HG03159 (cell line): ENCODE results near the gene OSBPL5.

ENCODE experiments used
- ATAC-seq: cut with Tn5 transposase; IDR thresholded peaks from one replicate; pipeline ENCODE4 v1.9.1; 2021; ENCODE audit warnings: mild to moderate bottlenecking, moderate library complexity; ENCODE audit not compliant: unreplicated experiment

The OSBPL5 gene

DNA sequence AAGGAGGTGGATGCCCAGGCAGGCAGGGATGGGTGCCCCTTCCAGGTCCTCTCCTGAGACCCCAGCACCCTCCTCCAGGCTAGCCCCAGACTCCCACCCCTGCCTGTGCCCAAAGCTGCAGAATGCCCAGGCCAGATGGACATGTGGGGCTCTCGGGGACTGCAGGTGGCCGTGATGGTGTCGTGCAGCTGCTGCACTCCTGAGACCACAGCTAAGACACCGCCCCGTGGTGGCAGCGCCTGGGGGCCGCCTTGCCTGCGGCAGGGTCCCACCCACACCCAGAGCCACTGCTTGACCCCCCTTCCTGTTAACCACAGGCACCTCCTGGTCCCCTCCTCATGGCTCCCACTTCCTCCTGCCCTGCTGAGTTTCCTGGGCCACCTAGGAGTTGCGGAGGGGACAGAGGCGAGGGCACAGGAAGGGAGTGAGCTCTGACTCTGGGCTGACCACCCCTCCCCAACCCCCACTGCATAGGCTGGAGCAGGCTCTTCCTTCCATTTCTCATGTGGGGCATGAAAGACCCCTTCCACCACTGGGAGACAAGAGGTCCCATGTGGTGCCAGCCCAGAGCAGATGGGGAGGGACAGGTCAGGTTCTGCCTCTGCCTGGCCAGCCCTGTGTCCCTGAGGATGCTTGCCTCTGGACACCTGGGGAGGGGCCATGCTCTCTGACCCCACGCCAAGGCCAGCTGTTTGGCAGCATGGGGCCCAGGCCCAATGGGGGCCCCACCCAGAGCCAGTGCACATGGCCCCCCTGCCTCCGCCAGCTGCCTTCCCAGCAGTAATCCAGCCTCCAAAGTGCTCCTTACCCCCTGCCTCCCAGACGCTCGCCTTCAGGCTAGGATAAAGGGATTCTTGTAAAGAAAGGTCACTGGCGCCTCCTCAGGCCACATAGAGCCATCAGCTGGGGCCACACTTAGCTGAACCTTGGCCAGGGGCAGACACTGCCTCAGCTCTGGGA, 29.3 kb downstream of the OSBPL5 start:
- ATAC-seq = no peak

DNA sequence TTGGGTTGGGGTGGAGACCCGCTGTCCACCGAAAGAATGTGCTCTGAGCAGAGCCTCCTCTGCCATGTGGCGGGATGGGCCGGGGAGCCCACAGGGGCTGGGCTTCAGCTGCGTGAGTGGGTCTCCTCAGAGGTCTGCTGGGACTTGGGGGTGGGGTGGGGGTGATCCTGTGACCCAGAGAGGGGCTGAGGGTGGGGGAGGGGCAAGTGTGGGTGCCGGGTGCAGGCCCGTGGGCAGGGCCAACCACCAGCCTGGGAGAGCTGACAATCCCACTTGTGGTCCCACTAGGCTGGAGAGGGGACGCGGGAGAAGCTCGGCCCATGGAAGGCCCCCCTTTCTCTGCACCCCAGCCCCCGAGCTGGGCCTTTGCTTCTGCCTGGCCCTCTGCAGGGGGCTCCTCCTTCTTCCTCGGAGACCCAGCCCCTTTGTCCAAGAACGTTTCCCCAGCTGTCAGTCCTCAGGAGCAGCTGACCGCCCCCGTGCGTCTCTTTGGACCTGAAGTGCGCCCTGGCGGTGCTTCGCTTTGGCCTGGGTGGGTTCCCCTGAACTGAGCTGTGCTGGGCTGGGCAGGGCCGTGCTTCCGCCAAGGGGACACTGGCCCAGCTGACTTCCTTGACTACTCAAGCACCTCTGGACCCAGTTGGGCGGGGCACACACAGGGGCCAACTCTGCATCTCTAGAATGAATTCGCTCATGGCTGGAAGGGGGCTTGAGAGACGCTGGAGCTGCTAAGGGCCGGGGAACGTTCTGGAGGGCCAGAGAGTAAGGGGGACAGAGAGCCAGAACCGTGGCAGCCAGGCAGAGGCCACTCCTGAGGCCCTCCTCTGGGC, 30.2 kb downstream of the OSBPL5 start:
- no peak for ATAC-seq

DNA sequence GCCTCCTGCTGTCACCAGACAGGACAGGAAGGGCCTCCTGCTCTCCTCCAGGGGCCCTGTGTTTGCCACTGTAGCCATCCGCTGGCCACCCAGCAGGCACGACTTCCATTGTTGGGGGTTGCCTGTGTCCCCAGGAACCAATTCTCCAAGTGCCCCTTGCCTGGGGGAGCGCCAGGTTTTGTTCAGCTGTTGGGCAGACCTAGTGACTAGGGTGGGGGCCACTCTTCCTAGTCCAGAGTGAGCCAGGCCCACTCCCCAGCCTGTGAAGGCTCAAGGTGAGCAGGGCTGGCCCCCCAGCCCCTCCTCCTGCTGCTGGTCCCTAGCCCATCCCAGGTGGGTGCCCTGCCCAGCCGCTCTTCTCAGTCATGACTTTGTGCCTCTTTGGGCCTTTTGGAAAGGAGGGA, 30.9 kb downstream of the OSBPL5 start:
- ATAC-seq = no peak

DNA sequence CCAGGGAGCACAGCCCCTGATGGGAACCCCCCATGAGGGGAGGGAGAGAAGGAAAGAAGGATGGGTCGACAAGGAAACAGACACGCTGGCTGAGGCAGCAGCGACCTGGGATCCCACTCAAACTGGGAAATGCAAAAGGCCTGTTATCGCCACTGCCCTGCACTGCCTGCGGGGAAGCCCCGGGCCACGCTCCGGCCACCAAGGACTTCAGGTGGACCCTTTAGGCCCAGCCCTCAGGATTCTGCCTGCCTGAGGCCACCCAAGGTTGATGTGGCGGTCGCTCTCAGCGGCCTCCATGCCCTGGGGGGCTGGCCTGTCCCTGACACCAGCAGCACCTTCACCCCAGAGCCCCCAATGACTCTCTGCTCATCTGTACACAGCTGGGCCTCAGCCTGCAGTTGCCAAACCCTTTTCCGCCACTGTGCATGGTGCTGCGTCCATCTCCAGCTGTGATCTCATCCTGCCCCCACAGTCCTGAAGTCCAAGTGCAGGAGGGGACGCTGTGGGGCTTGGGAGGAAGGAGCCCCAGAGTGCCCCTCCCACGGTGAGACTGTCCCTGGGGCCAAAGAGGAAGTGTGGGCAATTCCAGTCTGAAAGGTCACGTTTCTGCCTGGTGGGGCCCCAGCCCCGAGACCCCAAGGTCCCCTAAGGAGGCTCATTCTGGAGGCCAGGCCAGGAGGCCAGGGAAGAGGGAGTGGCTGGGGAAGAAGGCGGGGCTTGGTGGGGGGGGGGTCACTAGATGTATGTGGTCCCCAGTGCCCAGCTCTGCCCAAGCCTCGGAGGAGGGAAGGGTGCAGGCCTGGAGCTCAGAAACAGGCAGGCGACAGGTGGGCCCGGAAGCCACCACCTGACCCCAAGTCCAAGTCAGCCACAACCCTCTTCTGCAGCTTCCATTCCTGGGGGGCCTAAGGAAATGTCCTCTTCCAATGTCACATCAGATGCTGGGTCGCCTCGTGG, 31.6 kb downstream of the OSBPL5 start:
- ATAC-seq = no peak

DNA sequence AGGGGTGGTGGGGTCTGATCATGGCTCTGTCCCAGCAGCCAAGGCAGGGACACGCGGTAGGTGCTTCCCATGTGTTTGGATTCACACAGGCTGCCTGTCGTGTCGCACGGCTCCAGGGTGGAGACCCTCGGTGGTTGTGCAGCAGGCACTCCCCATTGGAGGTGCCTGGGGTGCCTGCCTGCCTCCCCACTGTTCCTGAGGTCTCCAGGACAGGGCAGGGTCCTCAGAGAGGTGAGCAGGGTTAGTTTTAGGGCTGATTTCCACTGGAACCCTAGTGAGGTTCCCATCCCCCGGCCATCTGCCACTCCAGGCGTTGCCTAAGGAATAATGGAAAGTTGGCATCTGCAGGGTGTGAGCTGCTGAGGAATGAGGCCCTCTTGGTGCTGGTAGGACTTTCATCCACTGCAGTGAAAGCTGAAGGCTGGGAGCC, 32.3 kb downstream of the OSBPL5 start:
- no peak for ATAC-seq

DNA sequence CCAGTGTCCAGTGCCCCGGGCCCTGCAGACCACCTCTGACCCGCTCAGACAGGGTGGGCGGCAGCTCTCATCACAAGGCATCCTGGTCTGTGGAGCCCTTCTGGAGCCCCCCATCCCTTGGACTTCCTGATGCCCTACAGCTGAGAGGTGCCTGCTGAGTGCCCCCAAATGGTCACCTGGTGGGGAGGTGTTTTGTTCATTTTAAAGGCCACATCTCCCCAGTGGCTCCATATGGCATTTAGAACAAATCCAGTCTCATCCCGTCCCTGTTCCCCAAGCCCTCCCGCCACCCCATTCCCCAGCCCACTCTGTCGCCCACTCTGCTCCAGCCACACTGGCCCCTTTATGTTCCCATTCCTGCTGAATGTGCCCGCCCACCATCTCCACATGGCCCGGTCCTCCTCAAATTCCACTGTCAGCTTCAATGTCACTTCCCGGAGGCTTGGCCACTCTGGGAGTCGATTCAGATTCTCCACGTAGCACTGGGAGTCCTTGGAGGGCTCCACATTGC, 32.8 kb downstream of the OSBPL5 start:
- no peak for ATAC-seq

DNA sequence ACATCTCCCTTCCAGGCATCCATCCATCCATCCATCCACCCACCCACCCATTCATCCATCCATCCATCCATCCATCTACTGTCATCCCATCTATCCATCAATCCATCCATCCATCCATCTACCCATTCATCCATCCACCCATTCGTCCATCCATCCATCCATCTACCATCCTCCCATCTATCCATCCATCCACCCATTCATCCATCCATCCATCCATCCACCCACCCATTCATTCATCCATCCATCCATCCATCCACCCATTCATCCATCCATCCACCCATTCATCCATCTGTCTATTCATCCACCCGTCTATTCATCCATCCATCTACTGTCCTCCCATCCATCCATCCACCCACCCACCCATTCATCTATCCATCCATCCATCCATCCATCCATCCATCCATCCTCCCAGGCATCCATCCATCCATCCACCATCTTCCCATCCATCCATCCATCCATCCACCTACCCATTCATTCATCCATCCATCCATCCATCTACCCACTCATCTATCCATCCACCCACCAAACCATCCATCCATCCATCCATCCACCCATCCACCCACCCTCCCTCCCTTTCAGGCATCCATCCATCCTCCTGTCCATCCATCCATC, 33.7 kb downstream of the OSBPL5 start:
- ATAC-seq = no peak

DNA sequence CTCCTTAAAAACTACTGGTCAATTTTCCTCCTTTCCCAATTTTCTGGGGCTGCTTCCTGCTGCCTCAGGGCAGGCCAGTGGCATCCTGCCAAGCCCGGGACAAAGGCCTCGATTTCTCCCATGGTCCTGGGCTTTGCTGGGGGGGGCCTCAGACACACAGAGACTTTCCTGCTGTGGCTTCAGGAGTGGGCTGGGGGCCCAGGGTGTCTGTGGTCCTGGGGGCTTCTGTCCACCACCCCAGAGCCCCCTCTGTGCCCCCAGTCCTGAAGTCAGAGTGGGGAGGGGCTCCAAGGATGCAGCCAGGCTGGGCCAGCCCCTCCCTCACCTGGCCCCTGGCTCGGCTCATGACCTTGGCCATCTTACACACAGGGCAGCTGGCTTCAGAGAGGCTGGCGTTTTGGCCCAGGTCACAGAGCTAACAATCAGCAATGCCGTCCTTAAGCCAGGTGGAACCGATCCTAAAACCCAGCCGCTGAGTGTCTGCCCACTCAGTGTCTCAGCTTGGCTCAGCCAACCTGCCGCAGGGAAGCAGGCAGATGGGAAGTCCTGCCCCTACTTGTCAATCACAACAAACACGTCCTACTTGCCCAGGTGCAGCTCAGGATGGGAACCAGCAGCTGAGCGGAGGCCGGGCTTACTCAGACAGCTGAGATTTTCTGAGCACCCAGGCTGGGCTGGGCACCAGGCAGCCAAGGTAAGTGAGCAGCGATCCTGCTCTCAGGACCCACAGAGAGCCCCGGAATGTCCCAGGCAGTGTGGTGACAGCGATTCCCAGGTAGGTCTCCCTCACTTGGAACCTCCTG, 34.6 kb downstream of the OSBPL5 start:
- ATAC-seq = no peak

DNA sequence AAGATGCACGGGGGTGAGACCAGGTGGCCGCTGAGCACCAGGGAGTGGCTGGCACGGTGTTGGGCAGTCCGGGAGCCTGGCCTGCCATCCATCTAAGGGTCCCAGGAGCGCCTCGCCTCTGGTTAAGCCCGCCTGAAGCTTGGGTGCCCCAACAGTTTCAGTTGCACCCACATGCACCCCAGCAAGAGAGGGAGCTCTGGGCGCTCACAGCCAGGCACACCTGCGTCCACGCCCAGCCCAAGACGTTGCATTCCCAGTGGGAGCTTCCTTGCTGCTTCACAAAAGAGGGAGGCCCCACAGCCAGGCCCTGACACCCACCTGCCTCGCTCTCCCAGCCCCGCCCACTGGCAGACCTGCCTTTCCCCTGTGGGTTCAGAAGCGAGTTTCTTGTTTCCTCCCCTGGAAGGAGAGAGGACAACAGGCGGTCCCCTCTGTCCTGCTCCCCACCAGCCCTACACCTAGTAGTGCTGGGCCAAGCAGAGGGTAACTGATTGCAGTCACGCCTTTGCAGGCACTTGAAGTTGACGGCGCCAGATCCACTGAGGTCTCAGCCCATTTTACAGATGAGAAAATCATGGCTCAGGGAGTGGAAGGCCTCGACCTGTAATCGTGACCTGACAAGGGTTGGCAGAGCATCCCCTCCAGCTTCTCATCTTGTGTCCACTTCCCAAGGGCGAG, 35.4 kb downstream of the OSBPL5 start:
- ATAC-seq = no peak

DNA sequence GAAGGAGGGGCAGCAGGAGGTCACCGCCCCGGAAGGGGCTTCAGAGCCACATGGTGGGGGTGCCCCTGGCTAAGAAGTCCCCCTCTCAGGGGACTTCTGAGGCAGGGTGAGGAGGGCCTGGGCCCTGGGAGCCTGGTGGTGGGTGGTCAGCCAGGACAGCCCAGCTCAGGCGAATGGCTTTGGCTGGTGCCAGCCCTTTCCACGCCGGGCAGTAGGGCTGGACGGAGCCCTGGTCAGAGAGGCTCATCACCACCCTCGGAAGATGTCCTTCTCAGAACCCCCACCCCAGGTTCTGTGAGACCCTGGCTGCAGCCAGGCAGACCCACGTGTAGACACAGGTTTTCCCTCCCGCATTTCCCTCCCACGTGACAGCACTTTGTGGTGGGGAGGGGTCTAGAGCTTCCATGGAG, 35.9 kb downstream of the OSBPL5 start:
- no peak for ATAC-seq

DNA sequence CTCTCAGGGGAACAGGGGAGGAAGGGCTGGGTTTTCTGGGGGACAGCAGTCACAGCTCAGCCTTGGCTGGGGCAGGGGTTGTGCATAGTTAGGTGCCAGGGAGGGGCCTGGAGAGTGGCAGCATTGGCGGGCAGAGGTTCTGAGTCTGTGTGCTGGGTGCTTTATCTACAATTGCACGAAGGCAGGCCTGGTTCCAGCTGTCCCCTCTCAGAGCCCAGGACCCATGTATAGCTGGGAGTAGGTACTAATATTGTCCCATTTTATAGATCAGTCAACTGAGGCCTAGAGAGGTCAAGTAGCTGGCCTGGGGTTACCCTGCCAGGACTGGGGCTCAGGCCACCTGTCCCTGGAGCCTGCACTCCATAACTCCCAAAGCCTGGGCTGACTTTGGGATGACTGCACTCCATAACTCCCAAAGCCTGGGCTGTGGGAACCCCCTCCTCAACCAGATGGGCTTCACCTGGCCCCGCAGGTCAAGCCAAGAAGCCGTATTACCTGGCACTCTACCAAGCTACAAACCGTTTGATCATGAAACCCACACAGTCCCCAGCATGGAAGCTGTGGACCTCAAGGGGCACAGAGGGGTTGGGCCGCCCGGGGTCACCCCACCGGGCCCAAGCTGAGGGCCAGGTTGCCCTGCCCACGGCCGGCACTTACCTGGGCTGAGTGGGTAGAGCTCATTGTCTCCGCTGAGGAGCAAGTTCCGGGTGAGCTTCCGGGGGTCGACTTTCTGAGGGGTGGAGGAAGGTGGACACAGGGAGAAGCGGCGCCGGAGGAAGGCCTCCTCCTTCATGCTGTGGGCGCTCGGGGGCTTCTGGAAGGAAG, 36.5 kb downstream of the OSBPL5 start:
- ATAC-seq = no peak

DNA sequence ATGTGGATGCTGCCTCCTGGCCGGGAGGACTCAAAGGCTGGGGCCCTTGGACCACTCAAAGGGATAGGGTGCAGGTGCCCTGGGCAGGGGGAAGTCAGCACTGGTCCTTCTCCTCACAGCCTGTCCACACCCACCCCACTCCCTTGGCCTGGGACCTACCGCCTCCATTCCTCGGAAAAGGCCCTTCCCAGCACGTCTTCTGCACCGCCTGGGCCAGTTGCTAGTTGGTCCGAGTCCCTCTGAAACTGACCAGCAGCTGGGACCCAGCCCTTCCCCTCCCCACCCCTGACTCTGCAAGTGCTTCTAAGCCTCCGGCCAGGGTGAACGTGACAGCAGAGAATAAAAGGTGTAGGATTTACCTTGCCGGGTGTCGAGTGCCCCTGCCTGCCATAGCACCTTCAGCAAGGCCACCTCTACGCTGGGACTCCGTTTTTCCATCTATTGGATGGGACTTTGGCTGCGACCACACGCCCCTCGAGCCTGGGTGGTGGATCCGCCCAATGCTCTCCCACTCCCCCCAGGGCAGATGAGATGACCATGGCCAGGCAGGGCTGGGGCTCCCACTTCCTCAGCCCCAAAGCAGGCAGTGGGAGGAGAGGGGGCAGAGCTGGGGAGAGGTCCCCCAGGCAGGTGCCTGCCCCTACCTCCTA, 37.3 kb downstream of the OSBPL5 start:
- no peak for ATAC-seq

DNA sequence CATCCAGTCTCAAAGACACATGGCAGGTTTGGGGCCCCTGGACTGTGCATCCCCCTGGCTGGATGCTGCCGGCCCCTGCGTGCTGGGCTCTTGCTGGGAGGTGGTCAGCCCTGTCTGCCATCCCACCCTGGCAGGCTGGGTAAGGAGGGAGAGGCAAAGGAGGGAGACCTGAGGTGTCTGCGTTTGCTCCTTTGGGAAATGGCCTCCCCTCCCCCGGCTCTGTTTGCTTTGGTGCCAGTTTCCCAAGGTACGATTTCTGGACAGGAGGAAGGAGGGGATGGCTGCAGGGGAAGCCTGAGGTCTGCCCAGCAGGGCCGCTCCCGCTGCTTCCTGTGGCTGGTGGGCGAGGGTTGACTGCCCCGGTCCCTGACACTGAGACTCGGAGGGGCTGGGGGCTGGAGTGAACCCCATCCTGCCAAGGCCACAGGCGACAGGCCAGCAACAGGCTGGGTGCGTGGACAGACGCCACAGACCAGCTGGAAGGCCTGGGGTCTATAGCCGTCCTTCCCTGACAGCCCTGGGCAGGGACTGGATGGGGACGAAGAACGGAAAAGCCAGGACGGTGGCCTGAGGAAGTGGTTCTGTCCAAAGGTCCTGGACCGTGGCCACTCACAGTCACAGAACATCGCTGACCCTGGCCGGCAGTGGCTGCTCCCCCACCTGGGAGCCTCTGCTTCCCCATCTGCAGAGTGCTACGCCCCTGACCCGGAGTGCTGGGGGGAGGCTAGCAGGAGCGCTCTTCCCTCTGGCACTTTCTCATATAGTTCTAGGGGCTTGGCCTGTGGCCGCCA, 38.0 kb downstream of the OSBPL5 start:
- ATAC-seq = no peak

DNA sequence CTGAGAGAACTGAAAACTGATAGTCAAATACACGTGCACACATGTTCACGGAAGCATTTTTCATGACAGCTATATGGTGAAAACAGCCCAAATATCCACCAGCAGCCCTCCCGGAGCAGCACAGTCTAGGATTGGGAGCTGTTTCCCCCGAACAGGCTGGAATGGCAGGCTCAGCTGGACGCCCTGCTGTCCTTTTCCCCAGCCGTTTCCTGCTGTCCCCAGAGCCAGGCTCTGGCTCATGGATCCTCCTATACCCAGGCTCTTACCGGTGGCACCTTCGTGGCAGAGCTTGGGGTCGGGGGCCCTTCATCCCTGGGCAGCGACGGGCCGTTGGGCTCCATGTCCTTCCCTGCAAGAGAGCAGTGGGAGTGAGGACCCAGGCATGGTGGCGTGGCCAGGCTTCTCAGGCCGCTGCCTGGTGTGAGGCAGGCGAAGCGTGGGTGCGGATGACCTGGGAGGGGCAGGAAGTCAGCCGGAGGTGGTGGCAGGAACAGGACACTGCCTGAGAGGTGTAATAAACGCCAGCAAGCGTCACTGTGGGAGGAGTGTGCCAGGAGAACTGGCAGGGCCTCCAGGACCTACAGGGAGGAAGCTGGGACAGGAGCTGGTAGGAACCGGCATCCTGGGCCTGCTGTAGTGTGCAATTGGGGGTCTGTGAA, 38.8 kb downstream of the OSBPL5 start:
- no peak for ATAC-seq

DNA sequence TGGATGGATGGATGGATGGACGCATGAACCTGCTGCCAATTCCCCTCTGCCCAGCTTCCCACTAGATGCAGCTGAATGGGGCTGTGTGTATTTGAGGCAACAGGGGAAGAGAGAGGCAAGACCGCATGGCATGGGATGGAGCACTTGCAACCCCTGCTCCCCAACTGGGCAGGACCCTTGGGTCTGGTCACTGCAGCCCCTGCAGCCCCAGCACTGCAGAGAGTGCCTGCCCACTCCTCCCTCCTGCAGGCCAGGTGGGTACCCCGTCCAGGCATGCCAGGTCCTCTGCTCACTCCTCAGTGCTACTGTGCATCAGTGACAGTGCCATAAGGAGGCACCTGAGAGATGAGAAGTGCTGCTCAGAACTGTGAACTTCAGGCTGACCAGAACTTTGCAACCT, 40.3 kb downstream of the OSBPL5 start:
- no peak for ATAC-seq
